Type B pancreatic cell (in vitro differentiated cells): Measurements from ENCODE around the gene TYMS. TPM values are rescaled to one million over a fixed set of nuclear protein-coding genes. Genes with fewer than 3 reads are reported as not detected.
A peak's percentile ranks its signal among the peaks of the same experiment; 100 is the strongest.

ENCODE experiments used
- DNase-seq: peaks from one replicate; pipeline ENCODE4 v3.0.0; 2021; ENCODE audit warnings: mixed read lengths; ENCODE audit not compliant: unreplicated experiment; ENCODE audit errors: extremely low spot score
- H3K27ac Mint-ChIP-seq: 2 replicates; pipeline ENCODE4 v1.8.0; 2021; ENCODE audit warnings: mild to moderate bottlenecking, mixed read lengths
- H3K27me3 Mint-ChIP-seq: 2 replicates; pipeline ENCODE4 v1.8.0; 2021; ENCODE audit warnings: mixed read lengths
- H3K36me3 Mint-ChIP-seq: 2 replicates; pipeline ENCODE4 v1.8.0; 2021; ENCODE audit warnings: mixed read lengths
- H3K4me1 Mint-ChIP-seq: one replicate; pipeline ENCODE4 v1.8.0; 2021; ENCODE audit warnings: mixed read lengths; ENCODE audit not compliant: unreplicated experiment
- H3K4me3 Mint-ChIP-seq: 2 replicates; pipeline ENCODE4 v1.8.0; 2021; ENCODE audit warnings: mild to moderate bottlenecking, mixed read lengths
- H3K9me3 Mint-ChIP-seq: 2 replicates; pipeline ENCODE4 v1.8.0; 2021; ENCODE audit warnings: mixed read lengths
- CTCF ChIP-seq: fragments of 200-600 bp; sonication (generic); conservative IDR thresholded peaks from 2 replicates; pipeline ENCODE4 v1.5.0; 2021; ENCODE audit warnings: antibody characterized with exemption, mild to moderate bottlenecking
- total RNA-seq: library from RNA; stranded (reverse); gene quantifications from 2 replicates; pipeline ENCODE4 v1.2.1, GENCODE V29; 2021; ENCODE audit warnings: low replicate concordance

Gene TYMS
- total RNA-seq, 1 donor from 2014 or later: 143 TPM

GRCh38 chr18:658001-658946 lies 821 bp downstream of the TYMS start:
- Mint-ChIP-seq H3K27me3 (no peaks in the 10 kb centered on the region), H3K36me3 (peaks cover 37% of the 10 kb centered on the region), H3K4me3 (peak overlapping the region; percentile 95), H3K4me1 (peaks cover 14% of the 10 kb centered on the region), H3K9me3 (peaks cover 10% of the 10 kb centered on the region), H3K27ac (peak overlapping the region; percentile 83)
- DNase-seq: peak; percentile 81
- peak; percentile 3 for TF ChIP-seq CTCF

GRCh38 chr18:658947-659533 lies 1.6 kb downstream of the TYMS start:
- Mint-ChIP-seq H3K36me3 (peaks cover 37% of the 10 kb centered on the region), H3K27me3 (no peaks in the 10 kb centered on the region), H3K4me3 (peak overlapping the region; percentile 95), H3K9me3 (peaks cover 10% of the 10 kb centered on the region), H3K27ac (peak overlapping the region; percentile 83), H3K4me1 (peaks cover 14% of the 10 kb centered on the region)
- TF ChIP-seq CTCF: no peak
- DNase-seq: no peak

- Mint-ChIP-seq H3K4me3 (peak overlapping the region; percentile 95), H3K4me1 (peaks cover 14% of the 10 kb centered on the region), H3K27me3 (no peaks in the 10 kb centered on the region), H3K9me3 (peaks cover 10% of the 10 kb centered on the region), H3K36me3 (peaks cover 37% of the 10 kb centered on the region), H3K27ac (peak overlapping the region; percentile 64)
- TF ChIP-seq CTCF: no peak
- no peak for DNase-seq
Observed at GRCh38 chr18:659597-659996, 2.1 kb downstream of the TYMS start.

- H3K27ac Mint-ChIP-seq: no peak overlapping the region
- H3K4me3 Mint-ChIP-seq: no peak overlapping the region
- no peaks in the 10 kb centered on the region for H3K27me3 Mint-ChIP-seq
- TF ChIP-seq CTCF: no peak
- H3K4me1 Mint-ChIP-seq: peaks cover 10% of the 10 kb centered on the region
- peaks cover 5% of the 10 kb centered on the region for H3K9me3 Mint-ChIP-seq
- DNase-seq: no peak
- H3K36me3 Mint-ChIP-seq: peaks cover 41% of the 10 kb centered on the region
Observed at GRCh38 chr18:662197-662596, 4.7 kb downstream of the TYMS start.

GRCh38 chr18:666177-666576 lies 8.7 kb downstream of the TYMS start:
- peaks cover 4% of the 10 kb centered on the region for H3K9me3 Mint-ChIP-seq
- DNase-seq: no peak
- no peaks in the 10 kb centered on the region for H3K4me1 Mint-ChIP-seq
- no peak for TF ChIP-seq CTCF
- peaks cover 42% of the 10 kb centered on the region for H3K36me3 Mint-ChIP-seq
- H3K27me3 Mint-ChIP-seq: no peaks in the 10 kb centered on the region
- no peak overlapping the region for H3K4me3 Mint-ChIP-seq
- no peak overlapping the region for H3K27ac Mint-ChIP-seq
